GM08714 (cell line): ENCODE data around the gene CCT6B.

Source experiments
- H3K4me3 ChIP-seq: fragments of 200-500 bp; sonication (Bioruptor generic); 2 replicates; pipeline ENCODE4 v1.5.1; 2014; ENCODE audit warnings: mild to moderate bottlenecking, low read length, inconsistent platforms
- ZNF274 ChIP-seq: IDR thresholded peaks from 2 replicates; pipeline ENCODE4 v1.6.1; 2012; ENCODE audit warnings: mild to moderate bottlenecking, low read depth, low read length

CCT6B gene

GRCh38 chr17:34883106-34884000 lies 77.9 kb downstream of the CCT6B start:
- TF ChIP-seq ZNF274: no peak
- H3K4me3 ChIP-seq: no peak overlapping the region

DNA sequence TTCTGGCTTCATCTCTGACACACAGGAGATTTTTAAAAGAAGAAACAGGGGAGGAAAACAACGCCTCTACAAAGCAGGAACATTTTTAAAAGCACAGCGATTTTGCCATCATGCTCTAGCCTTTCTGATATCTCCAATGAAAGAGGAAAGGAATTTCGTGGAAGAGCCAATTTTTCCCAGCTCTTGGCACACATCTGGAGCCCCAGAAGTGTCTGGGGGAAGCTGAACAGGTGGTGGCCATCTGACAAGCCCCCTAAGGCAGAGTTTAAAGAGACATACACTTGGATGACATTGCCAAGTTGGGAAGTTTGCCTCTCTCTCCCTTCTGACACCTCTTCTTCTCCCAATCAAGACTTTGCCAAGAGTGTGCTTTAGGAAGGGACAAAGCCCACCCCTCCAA lies 82.1 kb downstream of the CCT6B start:
- TF ChIP-seq ZNF274: no peak

More for the DNA sequence above, 82.1 kb downstream of the CCT6B start:
- no peak overlapping the region for H3K4me3 ChIP-seq
